ENCODE results near the gene C5orf58.
"Not testable (repeated sequence)": the region's sequence is repeated elsewhere in the genome, so short reads cannot be mapped to it uniquely, and the experiment has no call there.

C5orf58 gene

DNA sequence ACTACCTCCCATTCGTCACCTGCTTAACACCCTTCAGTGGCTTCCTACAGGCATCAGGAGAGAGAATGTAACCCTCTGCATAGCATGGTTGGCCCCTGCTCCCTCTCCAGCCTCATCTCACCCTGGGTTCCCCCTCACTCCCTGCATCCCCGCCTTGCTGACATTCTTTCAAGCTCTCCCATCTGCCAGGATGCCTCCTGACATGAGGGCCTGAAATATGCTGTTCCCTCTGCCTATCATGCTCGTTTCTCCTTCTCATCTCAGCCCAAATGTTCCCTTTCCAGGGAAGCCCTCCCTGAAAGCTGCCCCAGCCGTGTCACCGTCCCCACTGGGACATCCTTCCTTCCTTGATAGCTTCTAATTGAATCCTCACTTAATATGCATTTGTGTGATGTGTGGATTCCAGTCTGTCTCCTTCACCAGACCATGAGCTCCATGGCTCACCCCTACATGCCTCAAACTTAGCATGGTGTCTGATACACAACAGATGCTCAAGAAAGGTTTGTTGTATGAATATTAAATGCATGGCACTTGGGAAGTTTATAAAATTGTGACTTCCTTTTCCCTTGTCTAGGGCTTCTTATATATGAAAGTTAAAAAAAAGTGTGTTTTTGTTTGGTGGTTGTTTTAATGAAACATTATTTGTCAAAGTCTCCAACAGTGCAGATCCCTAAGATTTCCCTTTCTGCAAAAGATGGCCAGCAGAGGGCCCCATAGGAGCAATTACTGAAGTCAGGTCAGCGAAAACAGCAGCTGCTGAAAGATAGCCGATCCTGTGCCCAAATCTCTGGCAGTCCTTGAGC lies 7.3 kb upstream of the C5orf58 start:
- no peak for DNase-seq

DNA sequence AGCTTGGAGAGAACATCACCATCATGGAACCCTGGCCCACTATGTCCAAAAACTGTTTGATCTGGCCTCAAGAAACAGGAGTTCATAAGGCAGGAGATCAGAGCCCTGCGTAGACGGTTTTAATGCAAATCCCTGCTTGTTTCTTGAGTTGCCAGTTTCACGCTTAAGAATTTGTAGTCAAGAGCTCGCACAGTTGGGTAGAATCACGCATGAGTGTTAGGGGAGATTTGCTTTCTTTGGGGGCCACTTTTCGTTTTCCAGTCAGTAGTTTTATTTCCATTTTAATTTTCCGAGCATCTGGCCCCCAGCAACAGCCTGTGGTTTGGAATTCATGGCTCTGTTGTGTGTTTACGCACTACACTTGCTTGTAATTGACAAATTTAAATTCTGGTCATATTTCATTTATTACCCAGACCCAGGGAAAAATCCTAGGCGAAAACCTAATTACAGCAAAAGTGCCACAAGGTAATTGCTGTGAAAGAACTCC lies 6.6 kb upstream of the C5orf58 start:
- DNase-seq, result no peak

DNA sequence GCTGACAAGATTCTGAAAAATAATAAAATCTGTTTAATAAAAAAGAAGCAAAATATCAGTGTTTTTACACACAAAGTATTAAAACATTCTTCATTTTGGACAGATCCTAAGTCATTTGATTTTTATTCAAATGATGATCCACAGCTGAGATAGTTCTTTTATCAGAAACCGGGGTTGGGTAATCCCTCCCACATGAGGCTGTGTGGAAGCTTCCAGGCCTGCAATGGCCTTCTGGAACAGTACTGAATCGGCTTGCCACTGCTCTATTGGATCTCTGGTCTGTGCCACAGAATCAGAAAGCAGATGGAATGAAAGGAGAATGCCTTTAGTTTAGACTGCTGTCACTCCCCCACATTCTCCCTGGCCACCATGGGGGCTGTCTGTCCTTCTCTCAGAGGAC lies 6.1 kb upstream of the C5orf58 start:
- DNase-seq, result no peak

DNA sequence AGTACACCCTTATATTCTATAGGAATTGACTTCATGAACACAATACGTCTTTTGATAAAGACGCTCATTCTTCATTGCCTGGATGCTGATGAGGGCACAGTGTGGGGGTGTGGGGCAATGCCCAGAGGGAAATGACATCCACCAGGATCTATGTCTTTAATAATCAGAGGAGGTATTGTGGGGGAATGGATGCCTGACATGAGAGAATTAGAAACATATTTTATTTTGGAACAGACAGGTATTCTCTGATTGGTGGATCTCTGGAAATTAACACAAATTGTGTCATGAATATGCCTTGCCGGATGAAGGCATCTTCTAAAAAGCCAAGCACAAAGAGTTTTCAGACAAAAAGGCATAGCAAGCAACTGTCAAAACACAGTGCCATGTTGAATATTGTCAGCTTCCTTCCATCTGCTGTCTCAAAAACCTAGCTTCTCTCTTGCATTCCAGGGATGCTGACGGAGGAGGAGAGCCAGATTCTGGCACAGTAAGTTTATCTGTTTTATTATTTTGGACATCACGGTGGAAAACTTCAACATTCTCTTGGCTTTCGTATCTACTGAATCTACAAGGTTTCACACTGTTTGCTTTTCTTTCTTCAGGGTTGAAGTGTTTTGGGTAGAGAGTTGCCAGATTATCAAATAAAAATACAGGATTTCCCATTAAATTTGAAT lies 3.9 kb upstream of the C5orf58 start:
- DNase-seq, result no peak

DNA sequence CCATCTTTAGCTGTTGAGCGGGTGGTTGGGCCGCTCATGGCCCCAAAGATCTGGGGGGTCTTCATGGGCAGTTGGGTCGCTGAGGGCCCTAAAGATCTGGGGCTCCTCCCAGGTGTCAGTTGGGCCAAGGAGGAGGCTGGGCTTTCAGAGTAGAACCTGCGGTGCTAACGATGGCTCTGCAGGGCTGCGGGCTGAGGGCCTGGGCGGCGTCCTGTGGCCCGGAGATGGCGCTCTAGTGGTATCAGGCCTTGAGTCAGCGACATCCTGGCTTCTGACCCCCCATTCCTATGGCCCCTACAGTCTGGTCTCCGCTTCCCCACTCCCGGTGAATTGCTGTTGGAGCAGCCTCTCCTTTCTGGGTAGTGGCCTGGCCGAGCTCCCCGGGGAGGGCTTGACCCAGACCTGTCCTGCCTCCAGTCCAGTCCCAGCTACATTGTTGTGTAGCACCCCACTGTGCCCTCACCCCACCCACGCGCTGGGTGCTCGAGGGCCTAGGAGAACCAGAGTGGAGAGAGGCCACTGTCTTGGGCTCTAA lies 640 bp downstream of the C5orf58 start:
- DNase-seq, result no peak

DNA sequence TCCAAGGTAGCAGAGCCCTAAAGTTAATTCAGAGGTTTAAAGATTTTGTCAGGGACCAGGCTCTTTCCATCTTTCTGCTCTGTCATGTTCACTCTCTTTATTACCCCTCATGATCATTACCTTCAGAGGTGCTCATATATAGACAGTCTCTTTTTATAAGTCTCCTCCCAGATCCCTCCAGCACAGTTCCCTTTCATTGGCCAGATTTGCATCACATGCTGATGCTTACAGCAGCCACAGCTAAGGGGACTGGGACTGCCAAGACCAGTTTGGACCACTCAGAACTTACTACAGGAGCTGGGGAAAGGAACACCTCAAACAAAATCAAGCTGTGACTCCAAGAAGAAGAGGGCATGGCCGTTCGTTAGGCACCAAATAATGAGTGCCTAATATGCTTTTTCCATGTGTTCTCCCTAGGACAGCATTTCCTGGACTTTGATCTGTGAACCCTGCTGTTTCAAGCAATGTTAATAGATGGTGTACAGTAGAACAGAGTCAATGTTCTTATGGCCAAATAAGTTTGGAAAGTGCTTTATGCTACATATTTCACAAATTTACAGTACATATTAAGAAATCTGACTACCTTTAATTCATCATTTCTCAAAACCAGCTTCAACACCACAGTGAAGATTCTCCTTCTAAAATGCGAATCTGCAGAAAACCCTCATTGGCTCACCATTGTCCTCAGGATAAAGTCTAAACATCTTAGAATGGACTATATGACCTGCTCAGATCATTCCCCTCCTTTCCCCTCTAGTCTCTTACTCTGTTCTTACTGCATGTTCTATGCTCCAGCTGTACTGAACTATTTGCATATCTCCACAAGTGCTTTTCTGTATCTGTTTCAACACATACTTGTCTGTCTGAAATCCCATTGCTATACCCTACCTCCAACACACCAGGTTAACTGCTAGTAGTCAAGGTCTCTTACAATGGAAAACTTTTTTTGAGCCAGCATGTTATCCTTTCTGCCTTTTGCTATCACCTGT lies 3.4 kb downstream of the C5orf58 start:
- no peak for DNase-seq

DNA sequence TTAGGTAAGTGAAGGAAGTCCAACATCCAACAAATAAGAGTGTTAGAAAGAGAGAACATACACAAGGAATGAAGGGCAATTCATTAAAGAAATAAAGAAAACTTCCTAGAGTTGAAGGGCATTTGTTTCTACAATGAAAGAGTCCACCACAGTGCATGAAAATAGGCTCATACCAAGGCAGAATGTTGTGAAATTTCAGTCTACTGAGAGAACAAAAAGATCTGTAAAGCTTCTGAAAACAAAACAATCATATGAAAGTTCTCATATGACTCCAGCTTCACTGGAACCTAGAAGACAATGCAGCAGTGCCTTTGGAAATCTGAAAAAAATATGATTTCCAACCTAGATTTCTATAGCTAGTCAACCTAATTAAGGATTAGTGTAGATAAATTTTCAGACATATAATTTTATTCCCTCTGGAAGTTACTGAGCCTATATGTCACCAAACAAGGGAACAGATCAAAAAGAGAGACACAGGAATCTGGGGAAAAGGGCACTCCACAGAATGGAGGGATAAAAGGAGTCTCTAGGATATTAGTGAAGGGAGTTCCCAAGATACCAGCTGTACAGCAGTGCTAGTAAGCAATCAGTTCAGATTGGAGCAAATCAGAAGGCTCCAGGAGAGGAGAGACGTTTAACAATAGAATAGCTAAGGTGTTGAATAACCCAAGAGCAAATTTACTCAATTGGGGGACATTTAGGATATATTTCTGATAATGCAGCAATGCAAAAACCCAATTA lies 5.8 kb downstream of the C5orf58 start:
- no peak for DNase-seq

DNA sequence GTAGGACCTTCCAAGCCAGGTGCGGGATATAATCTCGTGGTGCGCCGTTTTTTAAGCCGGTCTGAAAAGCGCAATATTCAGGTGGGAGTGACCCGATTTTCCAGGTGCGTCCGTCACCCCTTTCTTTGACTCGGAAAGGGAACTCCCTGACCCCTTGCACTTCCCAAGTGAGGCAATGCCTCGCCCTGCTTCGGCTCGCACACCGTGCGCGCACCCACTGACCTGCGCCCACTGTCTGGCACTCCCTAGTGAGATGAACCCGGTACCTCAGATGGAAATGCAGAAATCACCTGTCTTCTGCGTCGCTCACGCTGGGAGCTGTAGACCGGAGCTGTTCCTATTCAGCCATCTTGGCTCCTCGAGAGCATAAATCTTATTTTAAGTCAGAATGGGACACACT lies 12.7 kb downstream of the C5orf58 start:
- not testable (repeated sequence) for DNase-seq

DNA sequence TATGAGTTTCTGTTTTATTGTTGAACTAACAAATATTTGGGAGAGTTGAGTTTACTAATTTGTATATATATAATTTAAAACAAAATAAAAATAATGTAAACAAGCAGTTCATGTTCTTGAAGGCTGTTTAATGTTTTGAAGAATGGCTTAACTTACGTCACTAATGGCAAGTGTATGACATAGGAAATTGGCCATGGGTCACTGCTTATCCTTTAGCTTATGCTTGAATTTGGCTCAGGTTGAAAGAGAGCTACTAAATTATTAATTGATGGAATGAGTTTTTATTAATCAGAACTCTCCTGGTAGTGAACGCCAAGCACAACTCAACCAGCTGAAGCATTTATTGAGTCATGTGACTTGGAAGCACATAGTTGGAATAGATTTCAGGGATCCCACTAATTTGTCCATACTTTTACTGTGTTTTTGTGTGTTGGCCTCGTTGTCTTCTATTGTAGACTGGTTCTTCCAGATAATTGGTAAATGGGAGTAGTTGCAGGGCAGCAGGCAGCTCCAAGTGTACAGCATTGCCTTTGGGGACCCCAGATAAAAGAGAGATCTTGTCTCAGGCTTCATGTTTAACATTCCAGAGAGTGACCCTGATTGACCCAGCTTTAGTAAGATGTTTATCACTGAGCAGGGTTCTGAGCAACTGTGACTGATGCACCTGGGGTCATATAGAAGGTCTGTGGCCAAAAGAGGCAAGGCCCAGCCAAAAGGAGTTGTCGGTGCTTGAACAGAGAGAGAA lies 13.5 kb downstream of the C5orf58 start:
- DNase-seq, result no peak

DNA sequence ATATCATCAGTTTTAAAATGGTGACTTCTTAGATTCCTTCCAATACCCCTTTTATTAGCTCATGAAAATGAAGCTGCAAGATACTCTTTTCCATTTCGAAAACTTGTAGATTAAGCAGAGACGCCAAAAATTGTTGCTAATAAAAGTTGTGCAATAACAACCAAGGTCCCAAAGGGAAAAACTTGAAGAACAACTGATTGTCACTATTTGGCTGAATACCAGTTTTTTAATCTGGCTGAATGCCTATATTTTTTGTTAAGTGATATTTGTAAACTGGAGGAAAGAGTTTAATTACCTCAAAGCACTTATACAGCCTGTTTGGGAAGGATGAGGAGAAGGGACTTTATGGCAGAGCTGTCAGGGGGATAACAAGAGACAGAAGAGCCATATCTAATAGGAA lies 14.6 kb downstream of the C5orf58 start:
- no peak for DNase-seq

DNA sequence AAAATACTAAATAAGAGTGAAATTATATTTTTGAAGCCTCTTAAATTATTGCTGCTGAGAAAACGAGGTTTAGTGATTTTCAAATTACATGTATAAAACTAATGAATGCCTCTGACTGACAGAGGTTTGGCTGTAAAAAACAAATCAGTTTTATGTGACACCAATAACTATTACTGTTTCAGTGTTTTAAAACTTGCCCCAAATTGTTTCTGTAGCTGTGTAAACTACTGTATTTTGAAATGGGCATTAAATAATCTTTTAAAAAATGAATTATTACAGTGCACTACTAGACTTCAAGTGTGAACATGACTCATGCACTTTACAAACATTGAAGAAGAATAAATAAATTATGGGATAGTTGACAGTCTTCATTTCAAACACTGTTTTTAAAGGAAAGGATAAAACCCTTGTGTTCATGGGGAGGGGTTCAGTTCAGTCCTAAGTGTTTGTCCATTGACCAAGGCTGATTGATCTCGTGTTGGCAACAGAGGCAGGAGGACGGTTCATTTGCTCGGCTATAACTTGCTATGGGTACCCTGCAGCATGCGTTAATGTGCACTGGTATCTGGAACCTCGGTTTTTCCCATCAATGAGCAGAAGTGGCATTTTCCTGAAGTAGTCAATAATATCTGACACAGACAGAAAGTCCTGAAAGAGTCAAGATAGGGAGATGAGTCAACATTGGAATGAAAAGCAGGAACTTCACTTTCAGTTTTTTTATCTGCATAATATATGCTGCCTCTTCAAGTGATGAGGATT lies 15.6 kb downstream of the C5orf58 start:
- no peak for DNase-seq

DNA sequence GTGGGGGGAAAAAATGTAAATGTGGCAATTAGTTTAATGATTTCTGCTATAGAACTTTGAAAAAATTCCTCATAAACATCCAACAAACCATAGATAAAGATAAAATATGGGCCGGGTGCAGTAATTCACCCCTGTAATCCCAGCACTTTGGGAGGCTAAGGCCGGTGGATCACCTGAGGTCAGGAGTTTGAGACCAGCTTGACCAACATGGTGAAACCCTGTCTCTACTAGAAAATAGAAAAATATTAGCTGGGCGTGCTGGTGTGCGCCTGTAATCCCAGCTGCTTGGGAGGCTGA lies 16.1 kb downstream of the C5orf58 start:
- not testable (repeated sequence) for DNase-seq

DNA sequence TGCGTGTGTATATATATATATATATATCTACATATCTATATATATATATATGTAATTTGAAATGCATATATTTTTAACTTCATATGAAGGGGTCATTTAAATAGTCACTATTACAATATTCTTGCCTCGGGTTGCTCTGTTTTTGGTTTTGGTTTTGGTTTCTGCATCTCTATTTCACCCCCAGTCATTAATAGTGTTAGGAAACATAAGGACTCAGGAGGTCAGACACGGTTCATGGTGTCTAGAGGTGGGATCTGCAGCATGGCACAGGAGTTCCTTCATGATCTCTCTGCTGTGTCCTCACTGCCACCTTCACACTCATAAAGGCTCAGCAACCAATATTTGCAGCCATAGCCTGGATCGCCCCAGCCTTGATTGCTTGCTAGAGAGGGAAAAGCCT lies 16.6 kb downstream of the C5orf58 start:
- DNase-seq, result no peak

DNA sequence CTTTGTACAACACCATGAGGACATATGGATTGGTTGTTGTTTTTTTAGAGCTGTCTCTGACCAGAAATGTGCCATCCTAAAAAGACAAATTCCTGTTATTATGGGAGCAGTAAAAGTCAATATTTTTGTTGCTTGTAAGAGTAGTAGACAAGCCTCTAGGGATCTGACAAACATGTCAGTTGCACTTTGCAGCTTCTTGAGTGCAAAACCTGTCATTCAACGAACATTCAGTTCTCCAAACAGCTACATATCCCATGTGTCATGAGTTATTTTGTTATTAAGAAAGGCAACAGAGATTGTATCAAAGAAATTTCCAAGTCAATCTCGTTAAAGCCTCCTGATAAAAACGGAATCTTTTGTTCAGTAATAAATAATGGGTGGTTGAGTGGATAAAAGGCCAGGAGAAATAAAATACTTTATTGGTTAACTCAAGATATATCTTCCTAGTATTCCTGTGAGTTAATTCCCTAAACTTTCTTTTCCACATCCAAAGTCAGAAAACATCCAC lies 18.1 kb downstream of the C5orf58 start:
- no peak for DNase-seq

DNA sequence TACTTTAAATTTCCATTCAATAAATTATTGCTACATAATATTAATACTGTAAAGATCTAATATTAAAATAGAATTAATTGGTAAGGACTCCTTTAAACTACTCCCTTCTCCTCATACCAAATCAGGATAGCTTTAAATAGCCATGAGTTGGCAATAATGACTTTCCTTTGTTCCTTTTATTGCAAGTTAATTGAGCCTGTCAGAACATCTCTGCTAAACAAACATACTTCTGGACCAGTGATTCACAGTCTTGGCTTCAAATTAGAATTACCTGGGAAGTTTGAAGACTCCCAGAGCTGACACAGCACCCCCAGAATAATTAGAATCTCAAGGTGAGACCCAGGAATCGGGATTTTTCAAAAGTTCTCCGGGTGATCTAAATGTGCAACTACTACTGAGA lies 18.7 kb downstream of the C5orf58 start:
- no peak for DNase-seq

DNA sequence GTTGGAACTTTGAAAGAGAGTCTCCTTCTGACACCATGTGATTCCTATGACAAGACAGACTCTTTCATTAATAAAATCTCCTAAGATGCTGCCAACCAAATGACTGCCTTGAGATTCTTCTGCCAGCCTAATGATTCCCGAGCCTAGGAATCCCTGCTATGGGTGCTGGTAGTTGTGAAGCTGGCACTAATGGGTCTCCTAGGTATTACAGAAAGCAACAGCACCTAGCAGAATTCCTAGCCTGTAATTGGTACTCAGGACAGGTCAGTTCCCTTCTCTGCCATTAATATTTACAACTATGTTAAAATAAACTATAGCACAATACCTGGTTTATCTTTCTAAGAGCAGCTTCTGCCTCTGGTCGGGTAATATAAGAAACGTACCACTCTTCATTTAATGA lies 19.3 kb downstream of the C5orf58 start:
- DNase-seq, result no peak

DNA sequence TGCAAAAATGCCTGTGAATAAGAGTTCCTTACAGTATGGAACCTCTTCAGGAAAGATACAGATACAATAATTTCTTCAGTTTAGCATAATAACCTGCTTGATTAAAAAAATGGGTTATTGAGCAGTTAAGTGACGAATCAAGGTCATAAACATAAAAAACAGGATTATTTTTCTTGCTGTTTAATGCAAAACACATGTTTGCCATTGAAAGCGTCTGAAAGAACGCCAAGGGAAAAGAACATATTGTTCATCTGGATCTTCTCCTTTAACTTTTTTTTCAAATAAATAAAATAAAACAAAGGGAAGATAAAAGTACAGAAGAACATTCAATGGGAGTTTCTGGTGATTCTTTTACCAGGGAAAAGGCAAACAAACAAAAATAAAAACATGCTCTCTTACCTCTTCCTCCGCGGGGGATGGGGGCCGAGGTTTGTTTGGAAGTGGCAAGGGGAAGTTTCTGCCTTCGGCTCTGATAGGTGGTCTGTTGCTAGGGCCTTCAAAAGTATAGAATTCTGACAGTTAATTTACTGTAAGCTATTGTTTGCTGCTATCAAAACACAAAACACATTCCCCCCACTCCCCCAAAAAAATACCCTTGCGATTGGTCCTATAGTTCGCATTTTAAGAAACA lies 20.1 kb downstream of the C5orf58 start:
- no peak for DNase-seq

DNA sequence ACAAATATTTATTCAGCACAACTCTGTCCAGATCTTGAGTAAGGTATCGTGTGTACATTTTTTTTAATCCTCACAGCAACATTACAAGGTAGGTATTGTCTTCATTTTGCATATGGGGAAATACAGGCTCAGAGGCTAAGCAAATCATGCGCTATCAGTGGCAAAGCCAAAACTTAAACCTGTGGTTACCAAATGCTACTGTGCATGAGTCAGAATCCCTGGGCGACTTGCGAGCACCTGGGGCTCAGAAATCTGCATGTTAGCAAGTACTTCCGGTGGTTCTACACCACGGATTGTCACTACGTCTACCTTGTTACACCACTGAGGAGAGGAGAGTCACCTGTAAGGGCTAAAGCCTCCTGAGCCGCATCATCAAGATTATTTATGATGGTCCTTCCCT lies 21.3 kb downstream of the C5orf58 start:
- no peak for DNase-seq

DNA sequence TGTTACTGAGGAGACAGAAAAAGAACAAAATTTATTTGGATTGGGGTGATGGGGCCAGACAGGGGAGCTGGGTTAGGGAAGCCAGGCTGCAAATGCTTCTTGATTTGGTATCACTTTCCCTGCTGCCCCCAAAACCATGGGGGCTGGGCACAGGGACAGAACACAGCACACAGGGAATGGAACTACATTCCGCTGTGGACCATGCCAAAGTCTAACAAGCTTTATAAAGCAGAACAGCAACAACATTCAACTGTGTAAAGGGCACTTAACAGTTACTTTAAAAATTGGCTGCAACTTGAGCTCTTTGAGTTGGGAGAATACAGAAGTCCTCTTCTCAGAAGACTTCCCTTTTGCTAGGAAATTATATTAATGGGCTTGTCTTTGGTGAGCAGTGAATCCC lies 23.8 kb downstream of the C5orf58 start:
- DNase-seq, result no peak

DNA sequence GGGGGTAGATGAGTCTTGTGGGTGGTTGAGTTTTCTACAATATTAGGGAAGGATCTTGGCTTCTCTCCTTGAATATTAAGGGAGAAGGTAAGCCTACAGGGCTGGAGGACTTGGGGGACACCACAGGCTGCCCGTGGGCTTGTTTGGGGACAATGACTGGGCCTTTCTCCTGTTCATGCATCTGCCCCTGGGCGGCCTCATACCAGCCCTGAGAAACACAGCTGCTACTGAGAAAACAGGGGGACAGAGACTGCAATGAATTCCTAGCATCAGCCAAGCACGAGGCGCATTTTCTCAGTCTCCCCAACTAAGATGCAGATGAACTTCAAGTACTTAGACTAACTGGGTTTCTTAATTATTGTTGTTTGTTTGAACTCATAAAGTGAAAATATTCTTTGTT lies 24.6 kb downstream of the C5orf58 start:
- DNase-seq, result no peak

Measured in DMS79 (cell line).